ENCODE results near the gene MUTYH. TPM values are rescaled to one million over a fixed set of nuclear protein-coding genes. Genes with fewer than 3 reads are reported as not detected.

MUTYH gene
- total RNA-seq, 1 experiment from 2014 or later: 65.7 TPM

GRCh38 chr1:45327644-45328515 lies 12.4 kb downstream of the MUTYH start (continued):
- TF ChIP-seq ATF6 (CRISPR knock-in tag; IDR thresholded peaks at IDR 0.05): no peak
- TF ChIP-seq MLX (CRISPR knock-in tag; IDR thresholded peaks at IDR 0.05): no peak
- no peak for TF ChIP-seq ZNF396 (CRISPR knock-in tag; IDR thresholded peaks at IDR 0.05; ENCODE audit: borderline replicate concordance)
- TF ChIP-seq FOXP4 (CRISPR knock-in tag; IDR thresholded peaks at IDR 0.05): no peak; the same call in 1 of the 2 replicates
- TF ChIP-seq AFF4 (CRISPR knock-in tag; IDR thresholded peaks at IDR 0.05; ENCODE audit: borderline replicate concordance): no peak
- TF ChIP-seq MAX (CRISPR knock-in tag; IDR thresholded peaks at IDR 0.05): no peak; the same call in 1 of the 2 replicates
- TF ChIP-seq USF2 (CRISPR knock-in tag; IDR thresholded peaks at IDR 0.05): peak; percentile 21; the same call in 1 of the 2 replicates
- TF ChIP-seq CREM (CRISPR knock-in tag; IDR thresholded peaks at IDR 0.05): no peak
- no peak for TF ChIP-seq TEAD4 (CRISPR knock-in tag; IDR thresholded peaks at IDR 0.05)
- no peak for TF ChIP-seq GRHL2 (CRISPR knock-in tag; IDR thresholded peaks at IDR 0.05; ENCODE audit: insufficient replicate concordance, severe bottlenecking)
- no peak for TF ChIP-seq ATF2 (CRISPR knock-in tag; IDR thresholded peaks at IDR 0.05; ENCODE audit: borderline replicate concordance, low read depth)
- no peak for TF ChIP-seq ZNF232 (CRISPR knock-in tag; IDR thresholded peaks at IDR 0.05)
- TF ChIP-seq NR3C1 (CRISPR knock-in tag; conservative IDR thresholded peaks at IDR 0.05; ENCODE audit: low read depth): no peak
- no peak for TF ChIP-seq SMAD4 (CRISPR knock-in tag; IDR thresholded peaks at IDR 0.05)
- TF ChIP-seq TEAD1 (CRISPR knock-in tag; IDR thresholded peaks at IDR 0.05): peak; percentile 27; the same call in 1 of the 2 replicates
- no peak for TF ChIP-seq HMGXB4 (CRISPR knock-in tag; IDR thresholded peaks at IDR 0.05)
- peak; percentile 45; the same call in 1 of the 2 replicates for TF ChIP-seq FOXK1 (CRISPR knock-in tag; IDR thresholded peaks at IDR 0.05)
- TF ChIP-seq CTCF (IDR thresholded peaks at IDR 0.05): no peak
- no peak for TF ChIP-seq ZSCAN18 (CRISPR knock-in tag; IDR thresholded peaks at IDR 0.05)
- TF ChIP-seq KAT7 (CRISPR knock-in tag; IDR thresholded peaks at IDR 0.05; ENCODE audit: borderline replicate concordance): no peak
- no peak for TF ChIP-seq RORB (CRISPR knock-in tag; IDR thresholded peaks at IDR 0.05)

All from WTC11 (cell line).